Activated CD8-positive, alpha-beta memory T cell treated with anti-CD3 and anti-CD28 coated beads, Interleukin-2, amount 50 U/mL, for 4 hours (primary cell): ENCODE data around the gene ZC3H6.
"Not testable (repeated sequence)": the region's sequence is repeated elsewhere in the genome, so short reads cannot be mapped to it uniquely, and the experiment has no call there.

Experiments
- DNase-seq: peaks from one replicate; pipeline ENCODE4 v3.0.0-alpha.2; 2020

ZC3H6 gene

GRCh38 chr2:112332123-112332696 lies 56.8 kb downstream of the ZC3H6 start:
- no peak for DNase-seq

- DNase-seq = no peak
These were observed 60.2 kb downstream of the ZC3H6 start for GRCh38 chr2:112335600-112335999.

GRCh38 chr2:112339986-112340385 lies 64.6 kb downstream of the ZC3H6 start:
- DNase-seq = no peak

GRCh38 chr2:112340475-112341267 lies 65.3 kb downstream of the ZC3H6 start:
- DNase-seq = no peak

GRCh38 chr2:112342067-112342550 lies 66.7 kb downstream of the ZC3H6 start:
- DNase-seq = no peak

GRCh38 chr2:112343827-112344585 lies 68.6 kb downstream of the ZC3H6 start:
- DNase-seq = no peak

- no peak for DNase-seq
These were observed 69.9 kb downstream of the ZC3H6 start for GRCh38 chr2:112345030-112346027.

- not testable (repeated sequence) for DNase-seq
These were observed 76.9 kb downstream of the ZC3H6 start for GRCh38 chr2:112352292-112352691.

GRCh38 chr2:112352809-112353603 lies 77.6 kb downstream of the ZC3H6 start:
- not testable (repeated sequence) for DNase-seq

GRCh38 chr2:112354335-112354734 lies 78.9 kb downstream of the ZC3H6 start:
- DNase-seq = not testable (repeated sequence)

- DNase-seq = not testable (repeated sequence)
These were observed 84.7 kb downstream of the ZC3H6 start for GRCh38 chr2:112360055-112360454.
